ENCODE measurements around the gene PLEKHN1.
A peak's percentile ranks its signal among the peaks of the same experiment; 100 is the strongest.

DNA sequence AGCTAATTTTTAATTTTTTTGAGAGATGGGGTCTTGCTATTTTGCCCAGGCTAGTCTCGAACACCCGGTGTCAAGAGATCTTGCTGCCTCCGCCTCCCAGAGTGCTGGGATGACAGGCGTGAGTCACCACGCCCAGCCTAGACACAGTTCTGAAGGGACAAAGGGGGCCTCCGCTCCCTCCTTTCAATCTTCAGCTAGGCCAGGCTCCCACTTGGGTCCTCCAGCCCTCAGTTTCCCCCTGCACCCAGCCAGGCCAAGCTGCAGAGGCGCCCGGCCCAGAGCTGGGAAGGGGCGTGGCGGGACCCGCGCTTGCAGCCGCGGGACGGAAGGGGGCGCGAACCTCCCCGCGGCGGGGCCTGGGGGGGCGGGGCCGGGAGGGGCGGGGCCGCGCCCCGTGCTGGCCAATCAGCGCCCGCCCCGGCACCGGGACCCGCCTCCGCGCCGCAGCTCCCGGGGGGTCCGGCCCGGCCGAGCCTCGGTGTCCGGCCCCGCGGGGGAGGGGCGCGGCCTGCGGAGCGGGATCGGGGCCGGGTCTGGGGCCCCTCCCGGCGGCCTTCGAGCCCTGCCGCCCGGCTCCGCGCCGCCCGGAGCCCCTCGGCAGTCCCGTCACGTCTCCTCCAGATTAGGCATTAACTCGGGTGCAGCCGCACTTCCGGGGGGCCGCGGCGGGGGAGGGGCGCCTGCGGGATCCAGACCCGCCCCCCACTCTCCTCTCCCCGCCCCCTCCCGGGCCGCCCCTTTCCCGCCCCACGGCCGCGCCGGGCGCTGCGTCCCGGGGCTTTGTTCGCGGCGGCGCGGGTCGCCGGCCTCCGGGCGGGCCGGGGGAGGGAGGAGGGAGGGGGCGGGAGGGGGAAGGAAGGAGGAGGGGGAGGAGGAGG lies 53.1 kb downstream of the PLEKHN1 start:
- TF ChIP-seq, protein P1, sequence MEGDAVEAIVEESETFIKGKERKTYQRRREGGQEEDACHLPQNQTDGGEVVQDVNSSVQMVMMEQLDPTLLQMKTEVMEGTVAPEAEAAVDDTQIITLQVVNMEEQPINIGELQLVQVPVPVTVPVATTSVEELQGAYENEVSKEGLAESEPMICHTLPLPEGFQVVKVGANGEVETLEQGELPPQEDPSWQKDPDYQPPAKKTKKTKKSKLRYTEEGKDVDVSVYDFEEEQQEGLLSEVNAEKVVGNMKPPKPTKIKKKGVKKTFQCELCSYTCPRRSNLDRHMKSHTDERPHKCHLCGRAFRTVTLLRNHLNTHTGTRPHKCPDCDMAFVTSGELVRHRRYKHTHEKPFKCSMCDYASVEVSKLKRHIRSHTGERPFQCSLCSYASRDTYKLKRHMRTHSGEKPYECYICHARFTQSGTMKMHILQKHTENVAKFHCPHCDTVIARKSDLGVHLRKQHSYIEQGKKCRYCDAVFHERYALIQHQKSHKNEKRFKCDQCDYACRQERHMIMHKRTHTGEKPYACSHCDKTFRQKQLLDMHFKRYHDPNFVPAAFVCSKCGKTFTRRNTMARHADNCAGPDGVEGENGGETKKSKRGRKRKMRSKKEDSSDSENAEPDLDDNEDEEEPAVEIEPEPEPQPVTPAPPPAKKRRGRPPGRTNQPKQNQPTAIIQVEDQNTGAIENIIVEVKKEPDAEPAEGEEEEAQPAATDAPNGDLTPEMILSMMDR (IDR thresholded peaks at IDR 0.05; ENCODE audit: borderline replicate concordance, extremely low read depth, low read length, poor library complexity, severe bottlenecking): peak; percentile 64
- no peak for TF ChIP-seq EZH2 (IDR thresholded peaks at IDR 0.05; ENCODE audit: borderline replicate concordance, low read depth, low read length, severe bottlenecking)
